Fibroblast of the conjunctiva (primary cell): ENCODE data around the gene LRRC41.
"Not testable (repeated sequence)": the region's sequence is repeated elsewhere in the genome, so short reads cannot be mapped to it uniquely, and the experiment has no call there.

ENCODE experiments used
- DNase-seq: peaks from one replicate; pipeline ENCODE4 v3.0.0-alpha.2; 2010; ENCODE audit warnings: low read depth

Gene LRRC41

DNA sequence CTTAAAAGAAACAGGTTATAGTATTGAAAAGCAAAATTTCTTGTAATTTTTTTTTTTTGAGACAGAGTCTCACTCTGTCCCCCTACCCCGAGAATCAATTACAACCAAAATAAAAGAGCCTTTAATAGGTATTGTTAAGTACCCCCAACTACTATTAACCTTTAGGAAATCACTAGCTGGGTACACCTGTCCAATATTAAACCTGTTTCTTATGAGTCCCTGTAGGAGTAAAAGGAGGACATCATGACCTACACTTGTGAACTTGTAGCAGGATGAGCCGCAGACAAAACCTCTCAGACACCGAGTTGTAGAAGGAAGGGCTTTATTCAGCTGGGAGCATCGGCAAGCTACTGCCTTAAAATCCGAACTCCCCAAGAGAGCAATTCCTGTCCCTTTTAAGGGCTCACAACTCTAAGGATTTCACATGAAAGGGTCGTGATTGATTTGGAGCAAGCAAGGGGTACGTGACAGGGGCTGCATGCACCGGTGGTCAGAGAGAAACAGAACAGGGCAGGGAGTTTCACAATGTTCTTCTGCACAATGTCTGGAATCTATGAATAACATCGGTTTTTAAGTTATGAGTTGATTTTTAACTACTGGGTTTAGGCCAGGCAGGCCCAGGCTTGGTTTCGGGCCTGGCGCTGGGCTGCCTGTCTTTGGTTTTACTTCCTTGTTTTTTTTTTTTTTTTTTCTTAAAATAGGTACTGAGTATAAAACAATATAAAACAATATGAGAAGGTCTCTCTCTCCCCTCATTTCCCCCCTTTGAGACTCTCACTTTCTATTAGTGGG is 22.1 kb upstream of the LRRC41 start:
- not testable (repeated sequence) for DNase-seq

- DNase-seq = not testable (repeated sequence)
Observed at GRCh38 chr1:46322191-46322590, 18.8 kb upstream of the LRRC41 start.

DNA sequence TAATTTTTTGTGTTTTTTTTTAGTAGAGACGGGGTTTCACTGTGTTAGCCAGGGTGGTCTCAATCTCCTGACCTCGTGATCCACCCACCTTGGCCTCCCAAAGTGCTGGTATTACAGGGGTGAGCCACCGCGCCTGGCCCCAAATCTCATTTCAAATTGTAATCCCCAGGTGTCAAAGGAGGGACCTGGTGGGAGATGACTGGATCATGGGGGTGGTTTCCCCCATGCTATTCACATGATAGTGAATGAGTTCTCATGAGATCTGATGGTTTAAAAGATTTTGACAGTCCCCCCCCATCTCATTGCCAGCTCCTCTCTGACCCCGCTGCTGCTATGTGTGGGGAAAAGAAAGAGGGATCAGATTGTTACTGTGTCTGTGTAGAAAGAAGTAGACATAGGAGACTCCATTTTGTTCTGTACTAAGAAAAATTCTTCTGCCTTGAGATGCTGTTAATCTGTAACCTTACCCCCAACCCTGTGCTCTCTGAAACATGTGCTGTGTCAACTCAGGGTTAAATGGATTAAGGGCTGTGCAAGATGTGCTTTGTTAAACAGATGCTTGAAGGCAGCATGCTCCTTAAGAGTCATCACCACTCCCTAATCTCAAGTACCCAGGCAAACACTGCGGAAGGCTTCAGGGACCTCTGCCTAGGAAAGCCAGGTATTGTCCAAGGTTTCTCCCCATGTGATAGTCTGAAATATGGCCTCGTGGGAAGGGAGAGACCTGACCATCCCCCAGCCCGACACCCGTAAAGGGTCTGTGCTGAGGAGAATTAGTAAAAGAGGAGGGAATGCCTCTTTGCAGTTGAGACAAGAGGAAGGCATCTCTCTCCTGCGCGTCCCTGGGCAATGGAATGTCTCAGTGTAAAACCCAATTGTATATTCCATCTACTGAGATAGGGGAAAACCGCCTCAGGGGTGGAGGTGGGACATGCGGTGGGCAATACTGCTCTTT is 16.8 kb upstream of the LRRC41 start:
- not testable (repeated sequence) for DNase-seq

DNA sequence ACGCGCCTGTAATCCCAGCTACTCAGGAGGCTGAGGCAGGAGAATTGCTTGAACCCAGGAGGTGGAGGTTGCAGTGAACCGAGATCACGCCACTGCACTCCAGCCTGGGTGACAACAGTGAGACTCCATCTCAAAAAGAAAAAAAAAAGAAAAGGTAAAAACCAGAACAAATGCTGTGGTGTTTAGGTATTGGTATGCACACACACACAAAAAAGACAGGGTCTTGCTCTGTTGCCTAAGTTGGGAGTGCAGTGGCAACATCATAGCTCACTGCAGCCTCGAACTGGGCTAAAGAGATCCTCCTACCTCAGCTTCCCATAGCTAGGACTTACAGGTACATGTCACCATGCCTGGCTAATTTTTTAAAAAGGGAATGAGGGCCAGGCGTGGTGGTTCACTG is 15.9 kb upstream of the LRRC41 start:
- not testable (repeated sequence) for DNase-seq

- no peak for DNase-seq
Observed at GRCh38 chr1:46317323-46317722, 13.9 kb upstream of the LRRC41 start.

GRCh38 chr1:46315669-46316403 is 12.4 kb upstream of the LRRC41 start:
- no peak for DNase-seq

DNA sequence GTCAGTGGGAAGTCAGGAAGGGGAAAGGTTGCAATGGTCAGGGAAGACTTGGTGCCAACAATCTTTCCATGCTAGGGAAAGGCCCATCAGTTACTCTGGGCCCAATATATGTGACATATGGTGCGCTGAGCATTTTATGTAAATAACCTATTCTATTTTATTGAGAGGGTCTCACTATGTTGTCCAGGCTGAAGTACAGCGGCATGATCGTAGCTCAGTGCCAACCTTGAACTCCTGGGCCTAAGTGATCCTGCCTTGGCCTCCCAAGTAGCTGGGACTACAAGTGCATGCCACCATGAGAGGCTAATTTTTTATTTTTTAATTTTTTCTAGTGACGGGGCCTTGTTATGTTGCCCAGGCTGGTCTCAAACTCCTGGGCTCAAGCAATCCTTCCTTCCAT is 6.9 kb upstream of the LRRC41 start:
- DNase-seq = no peak

GRCh38 chr1:46309401-46310159 is 6.2 kb upstream of the LRRC41 start:
- no peak for DNase-seq

DNA sequence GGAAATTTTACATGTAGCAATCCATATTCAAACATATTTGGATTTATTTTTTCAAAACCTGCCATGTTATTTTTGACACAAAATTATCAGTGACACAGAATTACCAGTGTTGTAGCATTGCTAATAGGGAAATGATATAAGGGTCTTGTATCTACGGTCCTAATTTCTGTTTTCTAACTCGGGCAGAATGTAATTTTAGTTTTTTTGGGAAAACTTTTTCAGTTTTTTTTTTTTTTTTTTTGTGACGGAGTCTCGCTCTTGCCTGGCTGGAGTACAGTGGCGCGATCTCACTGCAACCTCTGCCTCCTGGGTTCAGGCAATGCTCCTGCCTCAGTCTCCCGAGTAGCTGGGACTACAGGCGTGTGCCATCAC is 2.7 kb upstream of the LRRC41 start:
- DNase-seq = no peak

DNA sequence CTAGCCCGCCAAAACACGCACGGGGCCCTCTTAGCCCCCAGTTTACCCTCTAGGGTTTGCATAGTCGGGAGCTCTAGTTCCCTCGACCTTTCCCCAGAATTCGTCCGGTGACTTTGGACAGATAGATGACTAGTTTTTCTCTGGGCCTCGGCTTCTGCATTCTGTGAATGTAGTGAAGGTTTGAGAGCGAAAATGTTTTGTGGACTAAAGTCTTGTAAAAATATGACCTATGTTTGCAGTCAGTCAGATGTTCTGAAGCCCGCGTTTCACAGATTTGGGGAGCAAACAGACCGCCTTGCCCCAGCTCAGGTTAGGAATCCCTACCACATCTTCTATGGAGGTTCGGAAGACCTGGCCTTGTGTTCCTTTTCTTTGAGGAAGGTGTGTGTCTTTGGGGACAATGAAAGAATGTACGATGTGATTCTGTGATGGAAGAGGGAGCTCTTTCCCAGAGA is 483 bp upstream of the LRRC41 start:
- DNase-seq = no peak

- DNase-seq = no peak
Observed at GRCh38 chr1:46302641-46303037, 777 bp downstream of the LRRC41 start.

DNA sequence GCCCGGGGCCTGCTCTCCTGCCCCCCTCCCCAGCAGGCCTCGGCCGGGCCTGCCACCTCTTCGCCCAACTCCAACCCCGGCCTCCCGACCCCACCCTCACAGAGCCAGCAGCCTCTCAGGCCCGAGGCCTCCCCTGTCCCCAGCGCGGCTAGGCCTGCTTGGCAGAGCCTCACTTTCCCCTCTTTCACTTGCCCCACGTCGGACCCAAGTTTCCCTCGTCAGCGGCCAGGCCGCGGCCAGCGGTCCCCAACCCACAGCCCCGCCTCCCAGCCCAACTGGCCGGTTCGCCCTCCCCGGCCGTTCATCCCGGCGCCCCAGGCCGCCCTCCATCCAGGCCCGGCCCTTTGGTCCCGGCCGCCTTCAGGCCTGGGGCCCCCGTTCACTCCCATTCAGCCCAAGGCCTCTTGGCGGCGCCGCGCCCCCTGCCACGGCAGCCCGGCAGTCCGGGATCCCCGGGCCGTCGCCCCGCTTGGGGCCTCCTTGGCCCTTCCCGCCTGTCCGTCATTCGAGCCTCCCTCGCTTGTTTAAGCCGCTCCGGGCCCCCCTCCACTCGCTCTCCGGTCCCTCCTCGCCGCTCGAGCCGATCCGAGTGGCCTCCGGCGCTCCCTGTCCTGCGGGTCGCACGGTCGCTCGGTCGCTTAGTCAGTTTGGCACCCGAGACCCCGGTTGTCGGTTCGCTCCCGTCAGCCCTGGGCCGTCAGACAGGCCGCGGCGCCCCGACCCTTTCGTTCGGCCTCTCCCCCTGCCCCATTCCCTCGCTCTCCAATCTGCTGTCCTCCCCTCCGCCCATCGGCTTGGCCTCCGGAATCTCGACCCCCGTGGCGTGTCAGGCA is 1.4 kb downstream of the LRRC41 start:
- no peak for DNase-seq

DNA sequence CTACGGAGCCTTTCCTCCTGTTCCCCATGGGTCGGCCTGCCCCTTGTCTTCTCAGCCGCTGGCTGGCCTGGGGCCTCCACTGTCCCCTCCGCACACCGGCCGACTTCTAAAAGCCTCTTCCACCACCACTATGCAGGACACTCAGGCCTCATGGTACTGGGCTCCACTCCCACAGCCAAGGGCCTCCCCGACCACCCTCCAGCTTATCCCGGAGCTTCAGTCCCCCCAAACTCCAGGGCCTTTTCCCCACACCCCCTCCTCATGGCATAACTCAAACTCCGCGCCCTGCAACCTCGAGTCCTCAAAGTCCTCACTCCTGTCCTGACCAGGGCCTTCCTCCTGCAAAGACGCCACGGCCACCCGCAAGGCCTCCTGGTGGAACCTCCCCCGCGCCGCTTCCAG is 2.0 kb downstream of the LRRC41 start:
- DNase-seq = no peak

GRCh38 chr1:46300673-46301405 is 2.6 kb downstream of the LRRC41 start:
- no peak for DNase-seq

GRCh38 chr1:46298387-46298786 is 5.0 kb downstream of the LRRC41 start:
- DNase-seq = no peak

DNA sequence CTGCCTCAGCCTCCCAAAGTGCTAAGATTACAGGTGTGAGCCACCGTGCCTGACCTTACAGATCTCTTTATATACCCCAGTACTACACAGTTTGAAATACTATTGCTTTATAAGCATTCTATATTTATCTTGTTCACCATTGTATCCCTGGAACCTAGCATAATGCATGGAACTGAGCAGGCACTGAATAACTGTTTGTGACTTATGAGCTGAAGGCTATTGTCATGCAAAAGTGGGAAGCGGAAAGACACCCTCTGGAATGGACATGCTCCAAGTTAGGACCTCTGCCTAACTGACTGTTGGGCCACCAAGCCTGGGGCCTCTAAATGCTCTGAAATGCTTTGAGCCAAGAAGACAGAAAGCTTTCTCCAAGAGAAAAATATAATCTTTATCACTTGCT is 8.1 kb downstream of the LRRC41 start:
- DNase-seq = no peak

- no peak for DNase-seq
Observed at GRCh38 chr1:46289976-46290375, 13.4 kb downstream of the LRRC41 start.

DNA sequence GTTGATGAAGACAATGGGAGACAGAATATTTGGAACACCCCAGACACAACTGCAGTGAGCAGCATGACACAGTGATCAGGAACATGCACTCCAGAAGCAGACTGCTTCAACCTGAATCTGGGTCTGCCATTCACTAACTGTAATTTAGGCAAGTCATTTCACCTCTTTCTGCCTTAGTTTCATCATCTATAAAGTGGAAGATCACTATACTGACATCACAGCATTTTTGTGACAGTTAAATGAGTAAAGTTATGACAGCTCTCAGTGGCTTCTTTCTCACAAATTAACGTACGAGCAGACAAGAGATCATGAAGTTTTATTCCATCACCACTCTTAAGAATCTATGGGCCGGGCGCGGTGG is 14.3 kb downstream of the LRRC41 start:
- no peak for DNase-seq

- no peak for DNase-seq
Observed at GRCh38 chr1:46288485-46289133, 14.8 kb downstream of the LRRC41 start.
